ENCODE data around the gene ATP6V0A1. TPM values are rescaled to one million over a fixed set of nuclear protein-coding genes. Genes with fewer than 3 reads are reported as not detected.

ATP6V0A1 gene
- total RNA-seq, 4 donors from 2014 or later = 35.9 to 62.7 (median 47.5) TPM

DNA sequence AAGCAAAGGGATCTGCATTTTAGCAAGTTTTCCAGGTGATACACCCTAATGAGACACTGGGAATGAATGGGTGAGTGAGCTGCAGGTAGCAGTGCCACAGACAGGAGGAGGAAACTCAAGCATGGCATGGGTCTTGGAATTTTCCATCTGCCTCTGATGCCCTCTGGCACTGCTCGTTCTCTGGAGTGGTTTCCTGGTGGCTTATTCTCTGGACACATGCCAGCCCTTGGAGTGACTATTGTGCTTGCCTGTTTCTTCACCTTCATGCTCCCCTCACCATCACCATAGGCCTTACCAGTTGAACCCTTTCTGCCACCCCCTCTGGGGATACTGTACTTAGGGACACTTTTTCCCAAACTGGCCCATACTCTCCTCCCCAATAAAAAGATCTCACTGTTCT lies 104.9 kb downstream of the ATP6V0A1 start:
- peak overlapping the region; percentile 87 to 94 (median 90) for H3K27ac ChIP-seq
- no peak for DNase-seq
- peak overlapping the region in 3 of 4 donors; percentile 73 to 91 (median 85) for H3K4me3 ChIP-seq

DNA sequence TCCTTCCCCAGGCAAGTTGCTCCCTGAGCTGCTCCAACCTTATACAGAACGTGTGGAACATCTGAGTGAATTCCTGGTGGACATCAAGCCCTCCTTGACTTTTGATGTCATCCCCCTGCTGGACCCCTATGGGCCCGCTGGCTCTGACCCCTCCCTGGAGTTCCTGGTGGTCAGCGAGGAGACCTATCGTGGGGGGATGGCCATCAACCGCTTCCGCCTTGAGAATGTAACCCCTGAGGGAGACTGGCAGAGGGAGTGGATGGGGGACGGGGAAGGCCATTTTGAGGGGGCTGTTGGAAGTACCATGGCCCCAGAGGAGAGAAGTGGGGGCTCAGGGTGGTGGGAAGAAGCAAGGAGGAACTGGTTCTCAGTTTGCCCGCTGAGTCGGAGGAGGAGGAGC lies 105.3 kb downstream of the ATP6V0A1 start:
- 58 to 80% methylated on average over 3 to 5 of the region's 9 CpGs for WGBS, 2 donors
- peak overlapping the region in 3 of 4 donors; percentile 87 to 94 (median 89) for H3K27ac ChIP-seq
- intact Hi-C loops (cut with DNase I) = no loop called here
- TF ChIP-seq, protein P1, sequence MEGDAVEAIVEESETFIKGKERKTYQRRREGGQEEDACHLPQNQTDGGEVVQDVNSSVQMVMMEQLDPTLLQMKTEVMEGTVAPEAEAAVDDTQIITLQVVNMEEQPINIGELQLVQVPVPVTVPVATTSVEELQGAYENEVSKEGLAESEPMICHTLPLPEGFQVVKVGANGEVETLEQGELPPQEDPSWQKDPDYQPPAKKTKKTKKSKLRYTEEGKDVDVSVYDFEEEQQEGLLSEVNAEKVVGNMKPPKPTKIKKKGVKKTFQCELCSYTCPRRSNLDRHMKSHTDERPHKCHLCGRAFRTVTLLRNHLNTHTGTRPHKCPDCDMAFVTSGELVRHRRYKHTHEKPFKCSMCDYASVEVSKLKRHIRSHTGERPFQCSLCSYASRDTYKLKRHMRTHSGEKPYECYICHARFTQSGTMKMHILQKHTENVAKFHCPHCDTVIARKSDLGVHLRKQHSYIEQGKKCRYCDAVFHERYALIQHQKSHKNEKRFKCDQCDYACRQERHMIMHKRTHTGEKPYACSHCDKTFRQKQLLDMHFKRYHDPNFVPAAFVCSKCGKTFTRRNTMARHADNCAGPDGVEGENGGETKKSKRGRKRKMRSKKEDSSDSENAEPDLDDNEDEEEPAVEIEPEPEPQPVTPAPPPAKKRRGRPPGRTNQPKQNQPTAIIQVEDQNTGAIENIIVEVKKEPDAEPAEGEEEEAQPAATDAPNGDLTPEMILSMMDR (IDR thresholded peaks at IDR 0.05) = no peak
- no peak for TF ChIP-seq POLR2A (IDR thresholded peaks at IDR 0.05)
- peaks cover 43 to 81% (median 47%) of the 10 kb centered on the region in 3 donors for H3K4me1 ChIP-seq
- no peaks in the 10 kb centered on the region for H3K9me3 ChIP-seq
- peaks cover 19 to 35% (median 23%) of the 10 kb centered on the region in 3 donors for H3K36me3 ChIP-seq
- H3K4me3 ChIP-seq = peak overlapping the region in 2 of 4 donors; percentile 73 to 91
- H3K27me3 ChIP-seq = no peaks in the 10 kb centered on the region
- DNase-seq = no peak

More for the DNA sequence above, 104.9 kb downstream of the ATP6V0A1 start:
- 0 to 13% methylated on average over 1 of the region's 1 CpG for WGBS, 2 donors
- peaks cover 15 to 31% (median 19%) of the 10 kb centered on the region in 3 donors for H3K36me3 ChIP-seq
- intact Hi-C loops (cut with DNase I) = no loop called here
- TF ChIP-seq, protein P1 (IDR thresholded peaks at IDR 0.05) = peak in 2 of 6 experiments; percentile 29 to 34
- TF ChIP-seq POLR2A (IDR thresholded peaks at IDR 0.05) = no peak
- H3K27me3 ChIP-seq = no peaks in the 10 kb centered on the region
- peaks cover 40 to 80% (median 44%) of the 10 kb centered on the region in 3 donors for H3K4me1 ChIP-seq
- no peaks in the 10 kb centered on the region for H3K9me3 ChIP-seq

DNA sequence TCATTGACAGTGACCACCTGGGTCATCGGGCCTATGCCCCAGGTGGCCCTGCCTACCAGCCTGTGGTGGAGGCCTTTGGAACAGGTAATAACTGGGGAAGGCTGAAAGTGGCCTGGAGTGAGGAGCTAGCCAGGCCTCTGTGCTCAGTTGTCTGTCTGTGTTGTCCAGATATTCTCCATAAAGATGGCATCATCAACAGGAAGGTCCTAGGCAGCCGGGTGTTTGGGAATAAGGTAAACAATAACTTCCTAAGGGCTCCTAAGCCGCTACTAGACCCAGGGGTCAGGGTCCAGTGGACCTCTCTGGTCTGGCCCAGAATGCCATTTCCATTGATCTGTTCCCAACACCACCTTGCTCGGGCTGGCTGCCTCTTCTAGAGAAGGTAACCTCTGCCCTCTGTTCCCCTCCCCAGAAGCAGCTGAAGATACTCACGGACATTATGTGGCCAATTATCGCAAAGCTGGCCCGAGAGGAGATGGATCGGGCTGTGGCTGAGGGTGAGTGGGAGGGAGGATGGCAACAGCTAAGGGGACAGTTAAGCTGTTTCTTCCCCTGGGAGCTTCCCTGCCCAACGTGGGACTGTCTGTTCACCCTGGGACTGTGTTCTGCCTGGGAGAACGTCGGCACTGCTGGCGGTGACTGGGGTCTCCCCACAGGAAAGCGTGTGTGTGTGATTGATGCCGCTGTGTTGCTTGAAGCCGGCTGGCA lies 106.3 kb downstream of the ATP6V0A1 start:
- H3K27ac ChIP-seq = peak overlapping the region in 2 of 4 donors; percentile 89 to 95
- intact Hi-C loops (cut with DNase I) = no loop called here
- 85 to 87% methylated on average over 14 of the region's 15 CpGs for WGBS, 2 donors
- H3K4me3 ChIP-seq = no peak overlapping the region
- peaks cover 28 to 45% (median 33%) of the 10 kb centered on the region in 3 donors for H3K36me3 ChIP-seq
- no peak for TF ChIP-seq POLR2A (IDR thresholded peaks at IDR 0.05)
- TF ChIP-seq, protein P1 (IDR thresholded peaks at IDR 0.05) = no peak
- no peak for DNase-seq
- H3K27me3 ChIP-seq = no peaks in the 10 kb centered on the region
- H3K9me3 ChIP-seq = no peaks in the 10 kb centered on the region
- peaks cover 43 to 77% (median 47%) of the 10 kb centered on the region in 3 donors for H3K4me1 ChIP-seq

DNA sequence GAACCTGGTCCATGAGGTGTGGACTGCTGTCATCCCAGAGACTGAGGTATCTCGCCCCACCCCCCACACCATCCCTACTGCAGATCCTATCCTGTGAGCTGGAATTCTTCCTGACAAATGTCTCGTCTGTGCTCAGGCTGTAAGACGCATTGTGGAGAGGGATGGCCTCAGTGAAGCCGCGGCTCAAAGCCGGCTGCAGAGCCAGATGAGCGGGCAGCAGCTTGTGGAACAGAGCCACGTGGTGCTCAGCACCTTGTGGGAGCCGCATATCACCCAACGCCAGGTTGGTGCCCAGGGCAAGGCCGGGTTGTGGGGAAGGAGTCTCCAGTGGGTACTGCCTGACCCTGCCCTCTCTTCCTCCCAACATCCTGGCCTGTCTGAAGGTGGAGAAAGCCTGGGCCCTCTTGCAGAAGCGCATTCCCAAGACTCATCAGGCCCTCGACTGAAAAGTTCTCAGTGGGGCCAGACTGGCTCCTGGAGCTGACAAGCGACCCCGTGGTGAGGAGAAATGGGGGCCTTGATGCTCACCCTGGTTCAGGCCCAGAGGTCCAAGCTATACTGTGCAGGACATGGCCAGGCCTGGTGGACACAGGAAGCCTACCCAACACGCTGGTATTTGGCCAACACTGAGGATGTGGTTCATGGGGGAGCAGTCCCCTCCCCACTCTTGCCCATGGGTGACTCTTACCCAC lies 107.0 kb downstream of the ATP6V0A1 start:
- H3K4me3 ChIP-seq = no peak overlapping the region
- peak overlapping the region; percentile 94 to 99 (median 96) for H3K27ac ChIP-seq
- peaks cover 31 to 52% (median 33%) of the 10 kb centered on the region in 3 donors for H3K36me3 ChIP-seq
- TF ChIP-seq, protein P1 (IDR thresholded peaks at IDR 0.05) = no peak
- no peak for TF ChIP-seq POLR2A (IDR thresholded peaks at IDR 0.05)
- intact Hi-C loops (cut with DNase I) = no loop called here
- H3K4me1 ChIP-seq = peaks cover 43 to 70% (median 47%) of the 10 kb centered on the region in 3 donors
- DNase-seq = no peak
- H3K27me3 ChIP-seq = no peaks in the 10 kb centered on the region
- no peaks in the 10 kb centered on the region for H3K9me3 ChIP-seq
- 84 to 100% methylated on average over 1 to 13 of the region's 16 CpGs for WGBS, 2 donors
